HCT116 (cell line): ENCODE measurements around the gene ARHGEF12. TPM values are rescaled to one million over a fixed set of nuclear protein-coding genes. Genes with fewer than 3 reads are reported as not detected.

ENCODE experiments used
- ATAC-seq: fragments of 200-7000 bp; cut with Tn5 transposase; 2 replicates; pipeline ENCODE4 v1.9.1; 2020; ENCODE audit warnings: mild to moderate bottlenecking, moderate library complexity
- BruUV-seq: library from RNA; stranded (reverse); fragments of 400-500 nt; replicated peaks from 2 replicates; lab custom pipeline; 2021; lab: Mats Ljungman, UMichigan
- CTCF ChIA-PET: fragments of 300-600 bp; sonication (Branson Sonifier 250); formaldehyde crosslinking; loops from one replicate; lab custom pipeline; 2021; ENCODE audit warnings: antibody characterized with exemption; lab: Charles Lee
- POLR2A ChIA-PET: fragments of 300-600, 350-600 bp; sonication (Branson Sonifier 250); formaldehyde crosslinking; loops from one replicate; lab custom pipeline; 2021; ENCODE audit warnings: antibody characterized with exemption; lab: Charles Lee
- RAD21 ChIA-PET, 2 experiments: fragments of 300-600 bp; sonication (Branson Sonifier 250); formaldehyde crosslinking; loops; one replicate each; lab custom pipeline; 2023; ENCODE audit warnings: low total read pairs in 2 of 2; ENCODE audit not compliant: uncharacterized antibody in 2 of 2, unreplicated experiment in 2 of 2, low non-redundant PET in 1 of 2; lab: Charles Lee
- DNase-seq: peaks from one replicate; pipeline ENCODE4 v3.0.0-alpha.2; 2010; ENCODE audit warnings: low read depth, low spot score
- H2AFZ ChIP-seq: fragments of 200-600 bp; shearing (Covaris generic), sonication (generic); 2 replicates; pipeline ENCODE4 v1.6.1; 2017; ENCODE audit warnings: low read depth, mixed run types, mixed read lengths, antibody characterized with exemption, low read length; ENCODE audit not compliant: poor library complexity, severe bottlenecking
- H3K27ac ChIP-seq: 2 replicates; pipeline ENCODE4 v1.5.1; 2012; ENCODE audit warnings: low read depth, low read length
- H3K27me3 ChIP-seq: fragments of 200-600 bp; sonication (generic); 2 replicates; pipeline ENCODE4 v1.6.1; 2016; ENCODE audit warnings: mixed run types, low read length, mixed read lengths; ENCODE audit not compliant: insufficient read depth
- H3K36me3 ChIP-seq, 2 experiments: fragments of 200-500 bp in 1 of 2; fragments of 200-600 bp in 1 of 2; sonication (Bioruptor generic) in 1 of 2; sonication (generic) in 1 of 2; 2 replicates each; pipeline versions ENCODE4 v1.5.1 to v1.6.1; 2014 to 2016; ENCODE audit warnings: low read length in 2 of 2, inconsistent platforms in 1 of 2, mixed read lengths in 1 of 2, mixed run types in 1 of 2; ENCODE audit not compliant: insufficient read depth in 2 of 2, control insufficient read depth in 1 of 2
- H3K4me1 ChIP-seq, 2 experiments: fragments of 200-600 bp in 1 of 2; sonication (generic) in 1 of 2; 2 replicates each; pipeline versions ENCODE4 v1.5.1 to v1.6.1; 2012 to 2017; ENCODE audit warnings: low read length in 2 of 2, inconsistent platforms in 1 of 2, mild to moderate bottlenecking in 1 of 2, mixed read lengths in 1 of 2, mixed run types in 1 of 2, moderate library complexity in 1 of 2; ENCODE audit not compliant: insufficient read depth in 2 of 2, control insufficient read depth in 1 of 2
- H3K4me2 ChIP-seq: fragments of 200-600 bp; sonication (generic); 2 replicates; pipeline ENCODE4 v1.6.1; 2017; ENCODE audit warnings: mixed run types, low read length, mixed read lengths
- H3K4me3 ChIP-seq, 2 experiments: fragments of 200-600 bp in 1 of 2; sonication (generic) in 1 of 2; replicated peaks in 1 of 2; 2 replicates each; pipeline ENCODE4 v1.5.1; 2011 to 2016; ENCODE audit warnings: low read length in 2 of 2, control low read depth in 1 of 2, low read depth in 1 of 2, mild to moderate bottlenecking in 1 of 2, mixed read lengths in 1 of 2, mixed run types in 1 of 2
- H3K79me2 ChIP-seq: fragments of 200-600 bp; sonication (generic); 2 replicates; pipeline ENCODE4 v1.6.1; 2017; ENCODE audit warnings: mild to moderate bottlenecking, mixed run types, low read length, moderate library complexity, mixed read lengths; ENCODE audit not compliant: insufficient read depth
- H3K9ac ChIP-seq: fragments of 200-600 bp; sonication (generic); 2 replicates; pipeline ENCODE4 v1.6.1; 2016; ENCODE audit warnings: low read length, mixed read lengths
- H3K9me2 ChIP-seq: fragments of 200-600 bp; sonication (generic), shearing (Covaris generic); 2 replicates; pipeline ENCODE4 v1.6.1; 2017; ENCODE audit warnings: mixed run types, mild to moderate bottlenecking, moderate library complexity; ENCODE audit not compliant: insufficient read depth
- H3K9me3 ChIP-seq, 2 experiments: fragments of 200-500 bp in 1 of 2; fragments of 200-600 bp in 1 of 2; sonication (Bioruptor generic) in 1 of 2; sonication (generic) in 1 of 2; 2 replicates each; pipeline ENCODE4 v1.6.1; 2014 to 2017; ENCODE audit warnings: low read length in 2 of 2, mixed read lengths in 2 of 2, inconsistent platforms in 1 of 2, low read depth in 1 of 2, mild to moderate bottlenecking in 1 of 2, mixed run types in 1 of 2, moderate library complexity in 1 of 2; ENCODE audit not compliant: control insufficient read depth in 1 of 2, insufficient read depth in 1 of 2
- H4K20me1 ChIP-seq: fragments of 200-600 bp; sonication (generic), shearing (Covaris generic); 2 replicates; pipeline ENCODE4 v1.6.1; 2017; ENCODE audit warnings: mixed run types, mild to moderate bottlenecking, moderate library complexity; ENCODE audit not compliant: insufficient read depth
- CBX3 ChIP-seq: IDR thresholded peaks from 2 replicates; pipeline ENCODE4 v1.6.1; 2012; ENCODE audit warnings: low read depth
- CEBPB ChIP-seq: IDR thresholded peaks from 2 replicates; pipeline ENCODE4 v1.6.1; 2012; ENCODE audit warnings: low read depth
- FOSL1 ChIP-seq: IDR thresholded peaks from 2 replicates; pipeline ENCODE4 v1.6.1; 2012; ENCODE audit warnings: low read depth
- JUND ChIP-seq: IDR thresholded peaks from 2 replicates; pipeline ENCODE4 v1.6.1; 2012
- MAX ChIP-seq: IDR thresholded peaks from 2 replicates; pipeline ENCODE4 v1.6.1; 2012
- REST ChIP-seq: IDR thresholded peaks from 2 replicates; pipeline ENCODE4 v1.6.1; 2012; ENCODE audit warnings: low read depth
- SP1 ChIP-seq: IDR thresholded peaks from 2 replicates; pipeline ENCODE4 v1.6.1; 2012; ENCODE audit warnings: low read depth
- SRF ChIP-seq: IDR thresholded peaks from 2 replicates; pipeline ENCODE4 v1.6.1; 2012; ENCODE audit warnings: low read depth
- intact Hi-C: fragments of 100-400 bp; cut with micrococcal nuclease; formaldehyde crosslinking; loops from 2 replicates; pipeline ENCODE4 v1.10.0; 2022
- total RNA-seq: library from RNA; stranded (reverse); gene quantifications from one replicate; pipeline ENCODE4 v1.2.1, GENCODE V29; 2021; ENCODE audit not compliant: unreplicated experiment

Gene ARHGEF12
- total RNA-seq, 1 experiment from 2014 or later: 81.4 TPM

GRCh38 chr11:120331301-120331996 lies 4.8 kb upstream of the ARHGEF12 start:
- Histone ChIP-seq H3K36me3 (no peaks in the 10 kb centered on the region), H3K9me2 (no peaks in the 10 kb centered on the region), H3K4me2 (peak overlapping the region; percentile 67), H3K27ac (peak overlapping the region; percentile 72; the same call in 1 of the 2 replicates), H2AFZ (peak overlapping the region; percentile 7), H3K9me3 (no peaks in the 10 kb centered on the region), H4K20me1 (no peaks in the 10 kb centered on the region), H3K4me1 (peaks cover 38 to 55% of the 10 kb centered on the region in 2 experiments), H3K9ac (peak overlapping the region; percentile 45), H3K4me3 (peak overlapping the region in 1 of 2 experiments; percentile 21; a peak in 2 of 4 replicates), H3K79me2 (peaks cover 11% of the 10 kb centered on the region), H3K27me3 (no peaks in the 10 kb centered on the region)
- DNase-seq (no peak), ATAC-seq (peak; percentile 46)
- no TSS peak for BruUV-seq
- intact Hi-C loops: loop anchor here (10.0 kb wide), 1 partner anchor 353 kb away; no protein-coding TSS in a partner anchor
- RAD21 ChIA-PET: no interaction called here
- POLR2A ChIA-PET: no interaction called here
- CTCF ChIA-PET: no interaction called here
- TF ChIP-seq CEBPB (peak; percentile 66; the same call in 1 of the 2 replicates), FOSL1 (peak; percentile 58; the same call in 1 of the 2 replicates), CBX3 (peak; percentile 72), SRF (0 out of 2 replicates have a peak, but pooled peaks have one; percentile 28), JUND (peak; percentile 49), REST (no peak), SP1 (peak; percentile 63), MAX (no peak)
